Amygdala (tissue), 56 donors: ENCODE data around the gene SENP2.

Source experiments
- DNase-seq, 56 donors: peaks; one replicate each; lab custom pipeline; 2025; lab: John Stamatoyannopoulos, UW

Gene SENP2

DNA sequence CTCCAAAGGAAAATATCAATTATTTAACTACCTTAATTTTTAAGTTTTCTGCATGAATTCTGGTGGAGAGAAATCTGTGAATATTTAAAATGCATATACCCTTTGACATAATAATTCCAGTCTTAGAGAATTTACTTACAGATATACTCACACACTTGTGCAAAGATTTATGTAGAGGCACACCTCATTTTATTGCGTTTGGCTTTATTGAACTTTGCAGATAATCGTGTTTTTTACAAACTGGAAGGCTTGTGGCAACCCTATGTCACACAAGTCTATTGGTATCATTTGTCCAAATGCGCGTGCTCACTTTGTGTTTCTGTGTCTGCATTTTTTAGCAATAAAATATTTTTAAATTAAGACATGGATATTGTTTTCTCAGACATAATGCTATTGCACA lies 81.5 kb downstream of the SENP2 start:
- no peak for DNase-seq

DNA sequence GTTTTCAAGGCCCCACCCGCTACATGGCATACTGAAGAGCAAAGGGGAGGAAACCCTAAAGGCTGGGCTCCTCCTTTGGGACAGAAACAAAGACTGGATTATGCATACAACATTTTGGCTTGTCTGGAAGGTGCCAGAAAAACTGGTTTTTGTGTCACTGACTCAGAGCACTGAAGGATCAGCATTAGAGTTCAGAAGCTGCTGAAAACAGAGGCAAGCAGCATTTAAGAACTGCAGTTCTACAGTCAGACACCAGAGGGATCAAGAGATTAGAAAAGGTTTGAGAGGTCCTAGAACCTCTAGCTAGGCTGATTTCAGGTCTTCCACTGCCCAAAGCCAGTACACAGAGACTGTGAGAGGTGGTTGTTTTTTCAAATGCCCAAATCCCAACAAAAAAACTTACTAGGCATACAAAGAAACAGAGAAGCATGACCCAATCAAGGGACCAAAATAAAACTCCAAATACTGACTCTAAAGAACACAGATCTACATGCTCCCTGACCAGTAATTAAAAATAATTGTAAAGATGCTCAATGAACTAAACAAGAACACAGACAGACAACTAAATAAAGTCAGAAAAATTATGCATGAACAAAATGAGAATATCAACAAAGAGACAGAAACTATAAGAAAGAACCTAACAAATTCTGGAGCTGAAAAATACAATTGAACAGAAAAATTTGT lies 91.2 kb downstream of the SENP2 start:
- DNase-seq = no peak

DNA sequence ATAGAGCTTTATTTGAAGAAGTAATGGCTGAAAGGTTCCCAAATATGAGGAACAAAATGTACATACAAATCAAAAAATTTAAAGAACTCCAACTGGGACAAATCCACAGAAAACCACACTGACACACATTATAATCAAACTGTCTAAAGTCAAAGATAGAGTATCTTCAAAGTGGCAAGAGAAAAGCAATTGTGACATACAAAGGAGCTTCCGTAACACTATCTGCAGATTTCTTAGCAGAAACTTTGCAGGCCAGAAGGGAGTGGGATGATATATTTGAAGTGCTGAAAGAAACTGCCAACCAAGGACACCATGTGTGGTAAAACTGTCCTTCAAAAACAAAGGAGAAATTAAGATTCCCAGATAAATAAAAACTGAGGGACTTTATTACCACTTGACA lies 91.9 kb downstream of the SENP2 start:
- DNase-seq = no peak

DNA sequence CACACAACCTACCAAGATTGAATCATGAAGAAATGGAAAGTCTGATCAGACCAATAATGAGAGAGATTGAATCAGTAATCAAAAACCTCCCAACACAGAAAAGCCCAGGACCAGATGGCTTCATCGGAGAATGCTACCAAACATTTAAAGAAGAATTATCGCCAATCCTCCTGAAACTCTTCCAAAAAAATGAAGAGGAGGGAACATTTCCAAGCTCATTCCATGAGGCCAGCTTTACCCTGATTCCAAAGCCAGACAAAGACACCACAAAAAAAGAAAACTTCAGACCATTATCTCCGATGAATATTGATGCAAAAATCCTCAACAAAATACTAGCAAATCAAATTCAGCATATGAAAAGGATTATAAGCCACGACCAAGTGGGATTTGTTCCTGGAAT lies 94.1 kb downstream of the SENP2 start:
- no peak for DNase-seq
